ENCODE data around the gene HOXD3. TPM values are rescaled to one million over a fixed set of nuclear protein-coding genes. Genes with fewer than 3 reads are reported as not detected.
A peak's percentile ranks its signal among the peaks of the same experiment; 100 is the strongest.

Gene HOXD3
- total RNA-seq, 4 donors from 2014 or later, result 10.5 to 11.7 (median 11.0) TPM

DNA sequence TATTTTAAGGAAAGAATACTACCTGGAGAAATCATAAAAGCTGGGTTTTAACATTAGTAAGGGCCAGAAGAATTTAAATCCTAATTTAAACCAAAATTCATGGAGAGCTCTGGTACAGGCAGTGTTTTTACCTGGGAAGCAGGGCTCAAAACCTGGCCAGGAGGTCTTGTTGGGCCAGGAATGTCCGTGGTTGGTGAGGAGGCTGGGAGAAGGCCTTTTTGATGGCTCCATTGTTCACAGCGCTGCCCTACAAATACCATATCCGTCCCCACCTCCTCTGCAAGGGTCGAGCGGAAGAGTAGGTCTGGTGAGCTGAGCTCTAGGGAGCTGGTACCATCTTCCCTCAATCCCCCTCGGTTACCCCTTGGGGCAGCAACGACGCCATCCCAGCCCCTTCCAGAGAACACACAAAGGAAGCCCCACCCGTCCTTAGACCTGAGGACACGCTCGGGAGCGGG, 20.5 kb downstream of the HOXD3 start:
- peaks cover 0 to 29% (median 3%) of the 10 kb centered on the region in 4 donors for H3K4me1 ChIP-seq
- peaks cover 3 to 77% of the 10 kb centered on the region in 2 donors for H3K27me3 ChIP-seq
- no peaks in the 10 kb centered on the region for H3K9me3 ChIP-seq
- peak overlapping the region in 3 of 4 donors; percentile 5 to 40 (median 23) for H3K4me3 ChIP-seq
- TF ChIP-seq POLR2A (IDR thresholded peaks at IDR 0.05) (no peak), EP300 (IDR thresholded peaks at IDR 0.05) (no peak)
- TF ChIP-seq, protein P1, sequence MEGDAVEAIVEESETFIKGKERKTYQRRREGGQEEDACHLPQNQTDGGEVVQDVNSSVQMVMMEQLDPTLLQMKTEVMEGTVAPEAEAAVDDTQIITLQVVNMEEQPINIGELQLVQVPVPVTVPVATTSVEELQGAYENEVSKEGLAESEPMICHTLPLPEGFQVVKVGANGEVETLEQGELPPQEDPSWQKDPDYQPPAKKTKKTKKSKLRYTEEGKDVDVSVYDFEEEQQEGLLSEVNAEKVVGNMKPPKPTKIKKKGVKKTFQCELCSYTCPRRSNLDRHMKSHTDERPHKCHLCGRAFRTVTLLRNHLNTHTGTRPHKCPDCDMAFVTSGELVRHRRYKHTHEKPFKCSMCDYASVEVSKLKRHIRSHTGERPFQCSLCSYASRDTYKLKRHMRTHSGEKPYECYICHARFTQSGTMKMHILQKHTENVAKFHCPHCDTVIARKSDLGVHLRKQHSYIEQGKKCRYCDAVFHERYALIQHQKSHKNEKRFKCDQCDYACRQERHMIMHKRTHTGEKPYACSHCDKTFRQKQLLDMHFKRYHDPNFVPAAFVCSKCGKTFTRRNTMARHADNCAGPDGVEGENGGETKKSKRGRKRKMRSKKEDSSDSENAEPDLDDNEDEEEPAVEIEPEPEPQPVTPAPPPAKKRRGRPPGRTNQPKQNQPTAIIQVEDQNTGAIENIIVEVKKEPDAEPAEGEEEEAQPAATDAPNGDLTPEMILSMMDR (IDR thresholded peaks at IDR 0.05), result no peak
- 16 to 29% methylated on average over 9 to 12 of the region's 12 CpGs for WGBS, 2 donors
- DNase-seq (ENCODE audit: low spot score in 2 of 2), result no peak
- peak overlapping the region in 1 of 4 donors; percentile 48 for H3K27ac ChIP-seq
- no peaks in the 10 kb centered on the region for H3K36me3 ChIP-seq

DNA sequence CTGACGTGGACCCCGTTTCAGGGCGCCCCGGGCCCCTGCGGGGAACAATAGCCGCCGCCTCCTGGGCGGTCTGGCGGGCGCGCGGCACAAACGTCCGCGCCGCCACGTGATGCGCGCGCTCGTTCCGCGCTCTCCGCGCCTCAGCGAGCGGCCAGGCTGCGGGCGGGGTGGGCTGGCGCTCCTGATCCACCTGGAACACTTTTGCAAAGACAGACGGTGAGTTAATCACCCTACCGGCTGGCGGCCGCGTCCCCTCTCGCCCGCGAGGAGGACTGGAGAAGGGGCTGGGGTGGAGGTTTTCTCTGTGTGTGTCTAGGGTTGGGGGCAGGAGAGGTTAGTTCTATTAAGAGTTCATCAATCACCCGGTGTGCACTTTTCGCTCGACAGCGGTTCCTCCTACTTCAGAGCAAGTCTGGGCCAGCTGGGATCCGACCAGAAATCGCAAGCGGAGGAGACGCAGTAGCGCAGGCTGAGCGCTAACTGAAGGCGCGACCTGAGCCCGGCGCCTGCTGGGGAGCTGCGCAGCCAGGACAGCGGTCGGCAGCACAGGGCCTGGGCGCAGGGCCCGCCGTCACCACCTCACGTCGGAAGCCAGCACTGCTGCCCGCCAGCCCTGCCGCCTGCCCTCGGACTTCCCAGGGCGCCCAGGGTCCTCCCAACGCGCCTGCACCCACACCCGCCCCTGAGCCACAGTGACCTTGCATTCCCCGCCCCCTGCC, 21.1 kb downstream of the HOXD3 start:
- H3K4me3 ChIP-seq, result peak overlapping the region in 3 of 4 donors; percentile 5 to 40 (median 23)
- WGBS, 2 donors, result 2 to 8% methylated on average over 48 to 58 of the region's 68 CpGs
- H3K27me3 ChIP-seq, result peaks cover 3 to 73% of the 10 kb centered on the region in 2 donors
- TF ChIP-seq POLR2A (IDR thresholded peaks at IDR 0.05), result no peak
- no peak for TF ChIP-seq EP300 (IDR thresholded peaks at IDR 0.05)
- TF ChIP-seq, protein P1 (IDR thresholded peaks at IDR 0.05), result no peak
- H3K4me1 ChIP-seq, result peaks cover 0 to 29% (median 3%) of the 10 kb centered on the region in 4 donors
- no peaks in the 10 kb centered on the region for H3K36me3 ChIP-seq
- no peaks in the 10 kb centered on the region for H3K9me3 ChIP-seq
- DNase-seq (ENCODE audit: low spot score in 2 of 2), result no peak
- peak overlapping the region in 1 of 4 donors; percentile 48 for H3K27ac ChIP-seq

DNA sequence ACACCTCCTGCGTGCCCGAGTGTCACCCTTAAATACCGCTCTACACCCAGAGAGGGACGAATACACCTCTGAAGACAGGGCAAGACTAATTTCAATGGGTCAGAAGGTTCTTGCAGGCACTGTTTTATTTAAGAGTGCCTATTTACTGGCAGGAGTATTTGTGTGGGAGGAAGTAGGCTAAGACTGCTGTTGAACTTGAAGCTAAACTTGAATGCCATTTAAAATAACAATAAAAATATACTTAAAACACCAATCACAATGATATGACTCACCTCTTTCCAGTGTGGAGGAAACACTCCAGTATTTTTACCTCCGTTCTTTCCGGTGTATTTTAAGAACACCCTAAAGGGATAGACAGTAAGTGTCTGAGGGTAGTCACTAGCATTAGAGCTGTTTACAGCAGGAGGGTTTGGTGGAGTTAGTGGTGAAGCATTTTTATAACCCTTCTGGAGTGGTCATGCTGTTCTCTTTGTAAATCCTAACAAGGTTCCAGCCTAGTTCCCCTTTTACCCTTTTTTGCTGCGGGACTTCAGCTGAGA, 21.7 kb downstream of the HOXD3 start:
- Histone ChIP-seq H3K9me3 (no peaks in the 10 kb centered on the region), H3K4me3 (peak overlapping the region in 1 of 4 donors; percentile 40), H3K4me1 (peaks cover 0 to 27% (median 3%) of the 10 kb centered on the region in 4 donors), H3K36me3 (no peaks in the 10 kb centered on the region), H3K27me3 (peaks cover 3 to 72% of the 10 kb centered on the region in 2 donors), H3K27ac (peak overlapping the region in 1 of 4 donors; percentile 48)
- TF ChIP-seq EP300 (IDR thresholded peaks at IDR 0.05) (no peak), POLR2A (IDR thresholded peaks at IDR 0.05) (no peak)
- TF ChIP-seq, protein P1 (IDR thresholded peaks at IDR 0.05), result no peak
- no peak for DNase-seq (ENCODE audit: low spot score in 2 of 2)
- WGBS, 2 donors, result 30 to 43% methylated on average over 7 of the region's 7 CpGs

DNA sequence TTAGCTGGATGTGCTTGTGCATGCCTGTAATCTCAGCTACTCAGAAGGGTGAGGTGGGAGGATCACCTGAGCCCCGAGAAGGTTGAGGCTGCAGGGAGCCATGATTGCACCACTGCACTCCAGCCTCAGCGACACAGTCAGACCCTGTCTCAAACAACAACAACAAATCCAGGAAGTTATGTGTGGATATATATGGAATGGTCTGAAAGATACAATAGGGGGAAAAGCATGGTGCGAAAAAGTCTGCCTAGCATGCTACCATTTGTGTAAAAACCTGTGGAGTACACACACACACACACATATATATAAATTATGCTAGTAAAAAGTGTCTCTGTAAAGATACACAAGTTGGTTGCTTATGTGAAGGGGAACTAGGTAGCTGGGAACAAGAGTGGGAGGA, 24.4 kb downstream of the HOXD3 start:
- H3K36me3 ChIP-seq, result no peaks in the 10 kb centered on the region
- H3K27me3 ChIP-seq, result peaks cover 0 to 77% of the 10 kb centered on the region in 2 donors
- no peak overlapping the region for H3K4me3 ChIP-seq
- WGBS, 2 donors, result 85 to 88% methylated on average over 3 of the region's 3 CpGs
- no peak overlapping the region for H3K27ac ChIP-seq
- no peak for DNase-seq (ENCODE audit: low spot score in 2 of 2)
- TF ChIP-seq EP300 (IDR thresholded peaks at IDR 0.05), result no peak
- TF ChIP-seq, protein P1 (IDR thresholded peaks at IDR 0.05), result no peak
- H3K4me1 ChIP-seq, result peaks cover 0 to 14% (median 3%) of the 10 kb centered on the region in 4 donors
- H3K9me3 ChIP-seq, result no peaks in the 10 kb centered on the region

DNA sequence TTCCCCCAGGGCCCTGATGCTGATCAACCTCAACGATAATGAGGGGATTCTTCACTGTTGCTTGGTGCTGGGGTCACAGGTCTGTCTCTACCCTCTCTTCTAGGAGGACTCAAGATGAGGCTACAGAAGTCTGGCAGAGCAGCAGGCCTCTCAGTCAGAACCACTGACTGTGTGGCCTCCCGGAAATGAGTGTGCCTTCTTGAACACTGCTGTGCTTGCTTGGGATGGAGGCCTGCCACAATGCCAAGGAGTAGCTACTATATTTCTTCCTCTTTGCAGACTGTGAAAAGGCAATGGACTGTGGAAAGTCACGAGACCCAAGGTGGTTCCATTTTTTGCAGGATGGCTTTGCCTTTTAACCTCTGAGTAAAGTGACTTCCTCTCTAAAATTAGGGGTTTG, 25.6 kb downstream of the HOXD3 start:
- Histone ChIP-seq H3K9me3 (no peaks in the 10 kb centered on the region), H3K4me3 (no peak overlapping the region), H3K4me1 (peaks cover 0 to 15% (median 3%) of the 10 kb centered on the region in 4 donors), H3K36me3 (no peaks in the 10 kb centered on the region), H3K27ac (no peak overlapping the region), H3K27me3 (peaks cover 0 to 77% of the 10 kb centered on the region in 2 donors)
- 76 to 86% methylated on average over 3 of the region's 3 CpGs for WGBS, 2 donors
- TF ChIP-seq EP300 (IDR thresholded peaks at IDR 0.05) (no peak), POLR2A (IDR thresholded peaks at IDR 0.05) (no peak)
- TF ChIP-seq, protein P1 (IDR thresholded peaks at IDR 0.05), result no peak
- no peak for DNase-seq (ENCODE audit: low spot score in 2 of 2)
